ENCODE measurements around the gene IGLL1.

- TF ChIP-seq CTCF (IDR thresholded peaks at IDR 0.05) (no peak), POLR2A (IDR thresholded peaks at IDR 0.05) (no peak), EP300 (IDR thresholded peaks at IDR 0.05) (no peak)
Observed at GRCh38 chr22:23574371-23574811, 5.7 kb downstream of the IGLL1 start.
